Measurements from ENCODE around the gene HYAL3. TPM values are rescaled to one million over a fixed set of nuclear protein-coding genes. Genes with fewer than 3 reads are reported as not detected.

Gene HYAL3
- total RNA-seq, 2 experiments from 2014 or later = 3.3 to 4.1 TPM

DNA sequence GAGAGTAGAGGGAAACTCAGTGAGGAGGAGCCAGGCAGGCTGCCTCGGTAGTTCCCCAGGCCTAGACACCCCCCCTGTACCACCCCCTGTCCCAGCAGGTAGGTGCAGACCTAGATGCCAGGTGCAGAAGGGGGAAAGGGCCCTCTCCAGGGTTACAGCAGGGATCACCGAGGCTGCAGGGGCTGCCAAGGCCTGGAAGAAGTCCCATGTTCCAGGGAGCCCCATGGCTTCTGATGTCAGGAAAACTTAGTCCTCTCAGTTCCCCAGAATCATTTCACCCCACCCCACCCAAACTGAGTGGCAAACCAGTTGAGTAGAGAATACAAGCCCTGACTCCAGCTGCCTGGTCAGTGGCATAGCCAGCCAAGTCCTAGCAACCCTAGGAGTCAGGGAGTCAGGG lies 37.7 kb downstream of the HYAL3 start:
- POLR2A ChIA-PET = interaction anchor here (0.5 to 2.2 kb wide), 5 partner anchors 13 to 37 kb away, joined by 3 to 14 read pairs (median 3); no protein-coding TSS in a partner anchor
- H3K4me3 Mint-ChIP-seq = peak overlapping the region; percentile 61
- intact Hi-C loops (cut with micrococcal nuclease) = no loop called here
- DNase-seq (no peak), ATAC-seq (no peak)
- CTCF ChIA-PET = interaction anchor here (0.8 to 11.8 kb wide), 7 partner anchors 12 to 68 kb away, joined by 3 to 97 read pairs (median 8); partner anchors contain the start of gene GNAI2
- peaks cover 19% of the 10 kb centered on the region for H3K36me3 Mint-ChIP-seq (ENCODE audit: low read depth)
- peaks cover 4% of the 10 kb centered on the region for H3K4me1 Mint-ChIP-seq (ENCODE audit: low read depth)
- TF ChIP-seq, protein P1, sequence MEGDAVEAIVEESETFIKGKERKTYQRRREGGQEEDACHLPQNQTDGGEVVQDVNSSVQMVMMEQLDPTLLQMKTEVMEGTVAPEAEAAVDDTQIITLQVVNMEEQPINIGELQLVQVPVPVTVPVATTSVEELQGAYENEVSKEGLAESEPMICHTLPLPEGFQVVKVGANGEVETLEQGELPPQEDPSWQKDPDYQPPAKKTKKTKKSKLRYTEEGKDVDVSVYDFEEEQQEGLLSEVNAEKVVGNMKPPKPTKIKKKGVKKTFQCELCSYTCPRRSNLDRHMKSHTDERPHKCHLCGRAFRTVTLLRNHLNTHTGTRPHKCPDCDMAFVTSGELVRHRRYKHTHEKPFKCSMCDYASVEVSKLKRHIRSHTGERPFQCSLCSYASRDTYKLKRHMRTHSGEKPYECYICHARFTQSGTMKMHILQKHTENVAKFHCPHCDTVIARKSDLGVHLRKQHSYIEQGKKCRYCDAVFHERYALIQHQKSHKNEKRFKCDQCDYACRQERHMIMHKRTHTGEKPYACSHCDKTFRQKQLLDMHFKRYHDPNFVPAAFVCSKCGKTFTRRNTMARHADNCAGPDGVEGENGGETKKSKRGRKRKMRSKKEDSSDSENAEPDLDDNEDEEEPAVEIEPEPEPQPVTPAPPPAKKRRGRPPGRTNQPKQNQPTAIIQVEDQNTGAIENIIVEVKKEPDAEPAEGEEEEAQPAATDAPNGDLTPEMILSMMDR (IDR thresholded peaks at IDR 0.05) = no peak
- peak overlapping the region; percentile 57 for H3K27ac Mint-ChIP-seq
- H3K9me3 Mint-ChIP-seq = no peaks in the 10 kb centered on the region
- peaks cover 4% of the 10 kb centered on the region for H3K27me3 Mint-ChIP-seq

DNA sequence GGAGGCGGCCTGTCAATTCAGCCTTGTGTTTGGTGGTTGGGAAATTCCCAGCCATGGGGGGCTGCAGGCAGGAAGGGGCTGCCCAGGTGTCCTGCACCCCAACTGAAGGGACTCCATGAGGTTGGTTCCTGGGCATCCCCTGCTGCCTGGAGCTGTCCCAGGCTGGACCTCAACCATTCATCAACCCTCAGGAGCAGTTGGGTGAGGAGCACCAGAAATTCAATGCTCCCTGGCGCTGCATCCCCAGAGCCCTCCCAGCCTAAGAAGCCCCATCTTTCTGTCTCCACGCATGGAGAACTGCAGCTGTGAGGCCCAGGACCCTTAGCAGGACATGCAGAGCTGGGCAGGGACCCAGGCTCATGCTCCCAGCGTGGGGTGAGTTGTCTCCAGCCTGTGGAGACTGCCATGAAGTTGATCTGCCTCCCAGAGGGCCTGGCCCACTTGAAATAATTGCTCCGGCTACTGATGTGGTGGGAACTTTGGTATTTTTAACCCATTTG lies 38.2 kb downstream of the HYAL3 start:
- H3K4me1 Mint-ChIP-seq (ENCODE audit: low read depth) = peaks cover 4% of the 10 kb centered on the region
- ChIA-PET POLR2A (interaction anchor here (0.5 to 2.2 kb wide), 6 partner anchors 12 to 37 kb away, joined by 3 to 14 read pairs (median 4); partner anchors contain the start of gene LSMEM2), CTCF (interaction anchor here (0.8 to 11.8 kb wide), 8 partner anchors 12 to 69 kb away, joined by 3 to 97 read pairs (median 6); partner anchors contain the start of gene GNAI2)
- TF ChIP-seq, protein P1 (IDR thresholded peaks at IDR 0.05) = no peak
- H3K9me3 Mint-ChIP-seq = no peaks in the 10 kb centered on the region
- H3K27me3 Mint-ChIP-seq = peaks cover 2% of the 10 kb centered on the region
- intact Hi-C loops (cut with micrococcal nuclease) = no loop called here
- no peak for DNase-seq
- peak overlapping the region; percentile 57 for H3K27ac Mint-ChIP-seq
- no peak for ATAC-seq
- peaks cover 22% of the 10 kb centered on the region for H3K36me3 Mint-ChIP-seq (ENCODE audit: low read depth)
- H3K4me3 Mint-ChIP-seq = peak overlapping the region; percentile 61

DNA sequence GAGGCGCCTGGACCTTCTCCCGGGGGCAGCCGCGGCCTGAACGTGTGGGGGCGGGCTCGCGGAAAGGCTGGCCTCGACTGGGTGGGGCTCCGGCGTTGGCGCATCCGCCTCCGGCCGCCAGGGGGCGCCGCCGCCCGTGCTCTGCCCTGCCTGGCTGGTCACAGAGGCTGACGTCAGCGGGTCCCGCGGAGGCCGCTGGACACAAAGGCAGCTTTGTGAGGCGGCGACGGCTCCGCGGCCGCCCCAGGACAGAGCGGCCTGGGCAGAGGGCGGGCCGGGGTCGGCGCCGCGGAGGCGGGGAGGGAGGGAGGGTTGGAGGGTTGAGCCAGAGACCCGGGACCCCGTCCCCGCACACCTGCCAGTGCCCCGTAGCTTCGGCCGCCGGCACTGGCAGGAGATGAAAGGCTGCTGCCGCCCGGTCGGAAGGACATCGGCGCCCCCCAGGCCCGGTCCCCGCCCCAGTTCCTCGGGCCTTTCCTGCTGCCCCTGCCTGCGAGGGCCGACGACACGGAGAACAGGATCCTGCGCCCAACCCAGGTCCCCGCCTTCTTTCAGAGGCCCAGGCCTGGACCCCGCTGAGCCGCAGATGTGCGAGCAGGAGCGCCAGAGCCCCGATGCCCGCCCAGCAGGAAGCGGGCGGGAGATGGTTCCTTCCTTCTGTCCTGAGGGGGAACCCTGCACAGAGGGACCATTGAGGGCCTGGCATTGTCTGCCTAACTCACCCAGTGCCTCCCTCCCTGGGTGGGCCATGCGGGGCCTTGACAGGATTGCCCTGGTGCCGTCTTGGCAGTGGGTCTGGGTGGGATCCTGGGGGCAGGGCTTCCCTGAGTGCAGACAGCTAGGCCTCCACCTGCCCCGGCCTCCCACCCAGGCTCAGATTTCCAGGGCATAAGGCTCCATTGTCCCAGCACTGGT lies 38.9 kb downstream of the HYAL3 start:
- ChIA-PET POLR2A (interaction anchor here (0.8 to 3.1 kb wide), 7 partner anchors 9 to 65 kb away, joined by 3 to 21 read pairs (median 4); partner anchors contain the start of genes LSMEM2 and SEMA3B), CTCF (interaction anchor here (0.7 to 11.8 kb wide), 23 partner anchors 11 to 91 kb away, joined by 3 to 97 read pairs (median 6); partner anchors contain the start of genes CYB561D2, GNAI2, NPRL2 and RASSF1)
- Mint-ChIP-seq H3K27ac (peak overlapping the region; percentile 78), H3K36me3 (ENCODE audit: low read depth) (peaks cover 23% of the 10 kb centered on the region), H3K9me3 (no peaks in the 10 kb centered on the region), H3K4me1 (ENCODE audit: low read depth) (peaks cover 4% of the 10 kb centered on the region), H3K27me3 (no peaks in the 10 kb centered on the region), H3K4me3 (peak overlapping the region; percentile 61)
- DNase-seq (peak; percentile 91), ATAC-seq (peak; percentile 90)
- intact Hi-C loops (cut with micrococcal nuclease) = no loop called here
- TF ChIP-seq, protein P1 (IDR thresholded peaks at IDR 0.05) = peak; percentile 99

DNA sequence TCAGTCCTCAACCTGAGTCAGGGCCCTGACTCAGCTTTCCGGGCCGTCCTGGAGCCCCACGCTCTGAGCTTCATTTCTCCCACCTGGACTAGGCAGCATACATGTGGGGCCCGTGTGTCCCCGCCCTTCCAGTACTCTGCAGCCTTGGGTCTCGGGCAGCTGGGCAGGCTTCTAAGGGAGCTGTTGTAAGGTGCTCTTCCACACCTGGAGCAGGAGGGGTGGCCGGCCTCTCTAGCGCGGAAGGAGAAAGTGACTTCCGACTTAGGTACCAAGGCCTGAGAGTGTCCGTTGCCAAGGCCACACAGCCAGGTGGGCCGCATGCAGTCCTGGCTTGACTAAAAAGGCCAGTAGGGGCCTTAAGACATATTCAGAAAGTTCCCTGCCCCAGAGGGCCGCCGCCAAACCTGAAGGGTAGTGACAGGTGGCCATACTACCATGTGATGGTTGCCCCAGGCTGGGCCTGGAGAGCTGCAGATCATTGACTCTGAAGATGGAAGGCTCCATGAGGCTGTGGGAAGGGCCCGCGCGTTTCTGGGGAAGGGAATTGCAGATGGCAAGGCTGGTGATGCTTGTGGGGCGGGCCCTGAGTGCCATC lies 39.7 kb downstream of the HYAL3 start:
- H3K4me3 Mint-ChIP-seq = peak overlapping the region; percentile 61
- TF ChIP-seq, protein P1 (IDR thresholded peaks at IDR 0.05) = no peak
- ATAC-seq (peak; percentile 18), DNase-seq (no peak)
- CTCF ChIA-PET = interaction anchor here (0.8 to 11.8 kb wide), 22 partner anchors 11 to 91 kb away, joined by 3 to 97 read pairs (median 6); partner anchors contain the start of genes CYB561D2, GNAI2, IFRD2 and NPRL2
- H3K27ac Mint-ChIP-seq = peak overlapping the region; percentile 78
- POLR2A ChIA-PET = interaction anchor here (1.0 to 3.1 kb wide), 7 partner anchors 10 to 64 kb away, joined by 3 to 21 read pairs (median 4); partner anchors contain the start of gene SEMA3B
- H3K36me3 Mint-ChIP-seq (ENCODE audit: low read depth) = peaks cover 23% of the 10 kb centered on the region
- H3K9me3 Mint-ChIP-seq = no peaks in the 10 kb centered on the region
- no peaks in the 10 kb centered on the region for H3K27me3 Mint-ChIP-seq
- intact Hi-C loops (cut with micrococcal nuclease) = no loop called here
- peaks cover 5% of the 10 kb centered on the region for H3K4me1 Mint-ChIP-seq (ENCODE audit: low read depth)

Data from activated CD8-positive, alpha-beta T cell treated with anti-CD3 and anti-CD28 coated beads for 36 hours (primary cell).